Mesenchymal stem cell (in vitro differentiated cells and primary cell): ENCODE results near the gene GRAMD2A.

Source experiments
- DNase-seq: peaks from one replicate; pipeline ENCODE4 v3.0.0-alpha.2; 2013
- H2AFZ ChIP-seq: one replicate; pipeline ENCODE4 v1.6.1; 2013; ENCODE audit warnings: low read depth, mild to moderate bottlenecking, control low read depth, inconsistent platforms, low read length, moderate library complexity
- H2AK5ac ChIP-seq: 2 replicates; pipeline ENCODE4 v1.6.1; 2013; ENCODE audit warnings: low read length, moderate library complexity, mild to moderate bottlenecking, inconsistent platforms; ENCODE audit not compliant: severe bottlenecking
- H2BK120ac ChIP-seq: one replicate; pipeline ENCODE4 v1.6.1; 2013; ENCODE audit warnings: low read depth, mild to moderate bottlenecking, inconsistent platforms, low read length, moderate library complexity
- H2BK12ac ChIP-seq, 2 experiments: one replicate each; pipeline ENCODE4 v1.6.1; 2013; ENCODE audit warnings: inconsistent platforms in 2 of 2, low read length in 2 of 2, mild to moderate bottlenecking in 2 of 2, moderate library complexity in 2 of 2, control low read depth in 1 of 2
- H2BK15ac ChIP-seq: one replicate; pipeline ENCODE4 v1.6.1; 2013; ENCODE audit warnings: mild to moderate bottlenecking, low read depth, inconsistent platforms; ENCODE audit not compliant: poor library complexity, severe bottlenecking
- H2BK5ac ChIP-seq: 2 replicates; pipeline ENCODE4 v1.6.1; 2013; ENCODE audit warnings: low read depth, mild to moderate bottlenecking, low read length, control low read depth, inconsistent platforms; ENCODE audit not compliant: poor library complexity, severe bottlenecking
- H3K14ac ChIP-seq, 2 experiments: one replicate each; pipeline ENCODE4 v1.6.1; 2013; ENCODE audit warnings: inconsistent platforms in 2 of 2, low read length in 2 of 2, control low read depth in 1 of 2, mild to moderate bottlenecking in 1 of 2, moderate library complexity in 1 of 2
- H3K18ac ChIP-seq, 2 experiments: one replicate each; pipeline ENCODE4 v1.6.1; 2013; ENCODE audit warnings: inconsistent platforms in 2 of 2, low read length in 2 of 2, control low read depth in 1 of 2, low read depth in 1 of 2, mild to moderate bottlenecking in 1 of 2
- H3K23ac ChIP-seq, 2 experiments: one replicate each; pipeline ENCODE4 v1.6.1; 2013; ENCODE audit warnings: inconsistent platforms in 2 of 2, low read length in 2 of 2, mild to moderate bottlenecking in 2 of 2, moderate library complexity in 2 of 2, control low read depth in 1 of 2
- H3K27ac ChIP-seq: 2 replicates; pipeline ENCODE4 v1.5.1; 2013; ENCODE audit warnings: mild to moderate bottlenecking, moderate library complexity, low read length, control low read depth, inconsistent platforms; ENCODE audit not compliant: poor library complexity, severe bottlenecking
- H3K27me3 ChIP-seq, 2 experiments: 2 replicates each; pipeline versions ENCODE4 v1.6.1 to v1.7.0; 2013; ENCODE audit warnings: low read length in 2 of 2, mild to moderate bottlenecking in 2 of 2, moderate library complexity in 2 of 2, control low read depth in 1 of 2, inconsistent platforms in 1 of 2; ENCODE audit not compliant: control insufficient read depth in 1 of 2, insufficient read depth in 1 of 2
- H3K36me3 ChIP-seq, 2 experiments: 2 replicates each; pipeline versions ENCODE4 v1.6.1 to v1.7.0; 2013; ENCODE audit warnings: low read length in 2 of 2, control low read depth in 1 of 2, inconsistent platforms in 1 of 2, low read depth in 1 of 2, mild to moderate bottlenecking in 1 of 2; ENCODE audit not compliant: insufficient read depth in 2 of 2, control insufficient read depth in 1 of 2
- H3K4ac ChIP-seq, 2 experiments: one replicate each; pipeline ENCODE4 v1.6.1; 2013; ENCODE audit warnings: inconsistent platforms in 2 of 2, low read length in 2 of 2, mild to moderate bottlenecking in 2 of 2, moderate library complexity in 2 of 2, control low read depth in 1 of 2, low read depth in 1 of 2
- H3K4me1 ChIP-seq: 2 replicates; pipeline ENCODE4 v1.6.1; 2013; ENCODE audit warnings: low read depth, low read length, control low read depth; ENCODE audit not compliant: control insufficient read depth, insufficient read depth
- H3K4me2 ChIP-seq: 2 replicates; pipeline ENCODE4 v1.6.1; 2013; ENCODE audit warnings: low read length, mild to moderate bottlenecking, inconsistent platforms; ENCODE audit not compliant: poor library complexity, severe bottlenecking
- H3K4me3 ChIP-seq, 2 experiments: 2 replicates each; pipeline versions ENCODE4 v1.5.1 to v1.7.0; 2013; ENCODE audit warnings: low read length in 2 of 2, mild to moderate bottlenecking in 2 of 2, control low read depth in 1 of 2, low read depth in 1 of 2; ENCODE audit not compliant: insufficient read depth in 1 of 2
- H3K79me1 ChIP-seq: replicated peaks from 2 replicates; pipeline ENCODE4 v1.6.1; 2013; ENCODE audit warnings: mild to moderate bottlenecking, control low read depth, low read length, inconsistent platforms; ENCODE audit not compliant: poor library complexity, severe bottlenecking
- H3K9ac ChIP-seq: 2 replicates; pipeline ENCODE4 v1.7.0; 2013; ENCODE audit warnings: mild to moderate bottlenecking, low read length, moderate library complexity
- H3K9me3 ChIP-seq: 2 replicates; pipeline ENCODE4 v1.7.0; 2013; ENCODE audit warnings: mild to moderate bottlenecking, low read length; ENCODE audit not compliant: control insufficient read depth
- H4K8ac ChIP-seq: one replicate; pipeline ENCODE4 v1.6.1; 2013; ENCODE audit warnings: inconsistent platforms, mild to moderate bottlenecking, low read length, moderate library complexity
- H4K91ac ChIP-seq: one replicate; pipeline ENCODE4 v1.6.1; 2013; ENCODE audit warnings: mild to moderate bottlenecking, low read length, inconsistent platforms
- WGBS: methylation state at CpG from one replicate; pipeline ENCODE4 v1.1.7; 2013; ENCODE audit warnings: mixed read lengths; 5-methylcytosine and 5-hydroxymethylcytosine counted together

Gene GRAMD2A

DNA sequence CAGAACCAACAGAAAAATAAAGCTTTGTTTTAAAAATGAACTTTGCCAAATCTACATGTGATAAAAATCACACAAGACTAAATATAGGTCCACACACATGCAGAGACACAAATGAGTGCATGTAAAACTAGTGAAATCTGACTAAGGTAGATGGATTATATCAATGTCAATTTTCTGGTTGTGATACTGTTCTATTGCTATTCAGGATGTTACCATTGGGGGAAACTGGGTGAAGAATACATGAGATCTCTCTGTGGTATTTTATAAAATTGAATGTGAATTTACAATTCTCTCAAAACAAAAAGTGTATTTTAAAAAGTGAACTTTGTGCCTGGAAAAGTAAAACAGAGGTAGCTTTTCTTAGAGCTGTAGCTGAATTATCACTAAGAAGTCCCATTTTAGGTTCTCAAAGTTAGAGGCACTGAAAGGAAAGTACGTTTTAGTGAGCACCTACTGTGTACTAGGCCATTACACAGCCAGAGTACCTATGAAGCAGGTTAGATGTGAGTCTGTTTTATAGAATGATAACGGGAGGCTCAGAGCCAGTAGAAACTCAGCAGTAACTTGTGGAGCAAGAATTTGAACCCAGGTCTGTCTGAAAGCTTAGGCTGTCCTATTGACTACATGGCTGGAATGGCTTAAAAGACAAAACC, 8.2 kb downstream of the GRAMD2A start:
- no peak overlapping the region for H2BK5ac ChIP-seq
- WGBS: 96% methylated on average over 2 of the region's 2 CpGs
- H4K91ac ChIP-seq: no peak overlapping the region
- H3K4me2 ChIP-seq: no peak overlapping the region
- no peak overlapping the region for H3K4ac ChIP-seq
- H3K14ac ChIP-seq: no peak overlapping the region
- no peak overlapping the region for H2BK120ac ChIP-seq
- H2BK15ac ChIP-seq: no peak overlapping the region
- no peaks in the 10 kb centered on the region for H3K9me3 ChIP-seq
- no peak for DNase-seq
- no peak overlapping the region for H2BK12ac ChIP-seq
- no peaks in the 10 kb centered on the region for H3K36me3 ChIP-seq
- no peak overlapping the region for H2AK5ac ChIP-seq
- H3K9ac ChIP-seq: no peak overlapping the region
- H3K79me1 ChIP-seq: no peaks in the 10 kb centered on the region
- no peak overlapping the region for H2AFZ ChIP-seq
- no peak overlapping the region for H3K23ac ChIP-seq
- no peak overlapping the region for H3K4me3 ChIP-seq
- peaks cover 2% of the 10 kb centered on the region for H3K4me1 ChIP-seq
- no peak overlapping the region for H4K8ac ChIP-seq
- no peak overlapping the region for H3K27ac ChIP-seq
- no peak overlapping the region for H3K18ac ChIP-seq
- peaks cover 0 to 6% of the 10 kb centered on the region in 2 experiments for H3K27me3 ChIP-seq

DNA sequence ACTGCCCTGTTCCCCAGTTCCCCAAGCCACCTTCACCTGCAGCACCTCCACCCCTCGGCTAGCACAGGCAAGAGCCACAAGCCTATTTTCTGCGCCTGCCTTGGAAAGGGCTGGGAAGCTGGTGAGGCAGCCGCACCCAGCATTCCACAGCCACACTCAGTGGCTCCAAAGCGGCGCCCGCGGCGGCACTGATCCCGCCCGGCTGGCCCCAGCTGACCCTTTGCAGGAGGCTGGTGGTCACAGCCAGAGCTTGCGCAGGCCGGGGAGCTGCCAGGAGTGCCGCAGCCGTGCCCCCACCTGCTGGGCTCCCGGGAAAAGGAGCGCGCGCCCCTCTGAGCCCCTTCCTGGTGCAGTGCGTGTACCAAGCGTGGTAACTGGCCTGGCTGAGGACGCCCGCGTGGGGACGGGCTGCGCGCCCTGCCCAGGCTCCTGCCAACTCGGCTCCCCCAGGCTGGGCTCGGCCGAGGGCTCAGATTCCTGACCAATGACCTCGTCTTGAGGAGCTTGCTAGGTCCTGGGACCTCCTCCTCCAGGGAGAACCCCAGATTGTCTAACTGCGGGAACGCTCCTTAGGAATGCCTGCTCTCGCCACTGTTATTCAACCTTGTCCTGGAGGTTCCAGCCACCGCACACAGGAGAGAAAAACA, 13.3 kb downstream of the GRAMD2A start:
- Histone ChIP-seq H3K27ac (no peak overlapping the region), H3K4me3 (peak overlapping the region; percentile 44 to 62), H3K4me2 (peak overlapping the region; percentile 88), H3K23ac (peak overlapping the region in 1 of 2 experiments; percentile 35), H4K8ac (no peak overlapping the region), H3K14ac (peak overlapping the region in 1 of 2 experiments; percentile 53), H2AFZ (peak overlapping the region; percentile 81), H3K9me3 (no peaks in the 10 kb centered on the region), H2BK120ac (no peak overlapping the region), H3K4me1 (peaks cover 10% of the 10 kb centered on the region), H3K9ac (peak overlapping the region; percentile 32), H2BK12ac (no peak overlapping the region), H2BK5ac (no peak overlapping the region), H3K4ac (no peak overlapping the region), H3K27me3 (peaks cover 0 to 36% of the 10 kb centered on the region in 2 experiments), H3K79me1 (no peaks in the 10 kb centered on the region), H4K91ac (no peak overlapping the region), H3K36me3 (no peaks in the 10 kb centered on the region), H3K18ac (peak overlapping the region in 1 of 2 experiments; percentile 48), H2BK15ac (no peak overlapping the region), H2AK5ac (no peak overlapping the region)
- 3% methylated on average over 32 of the region's 34 CpGs for WGBS
- DNase-seq: peak; percentile 42

DNA sequence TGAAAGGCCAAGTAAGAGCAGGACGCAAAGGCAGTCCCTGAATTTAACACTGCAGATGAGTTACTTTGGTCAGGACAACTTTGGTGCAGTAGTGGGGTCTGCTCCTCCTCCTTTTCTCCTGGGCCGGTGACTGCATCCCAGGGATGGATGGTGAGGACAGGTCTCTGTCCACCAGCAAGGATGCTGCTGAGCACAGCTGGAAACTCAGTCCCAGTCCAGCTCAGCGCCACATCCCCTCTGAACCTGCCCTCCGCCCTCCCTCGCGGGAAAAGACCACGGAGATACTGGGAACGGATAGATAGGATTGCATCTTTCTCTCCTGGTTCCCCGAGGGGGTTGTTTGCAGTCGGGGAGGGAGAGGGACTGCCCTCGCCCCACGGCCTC, 13.8 kb downstream of the GRAMD2A start:
- 45% methylated on average over 4 of the region's 12 CpGs for WGBS
- peak overlapping the region; percentile 43 for H2AK5ac ChIP-seq
- no peak overlapping the region for H4K8ac ChIP-seq
- H2BK12ac ChIP-seq: no peak overlapping the region
- no peak for DNase-seq
- peaks cover 0 to 36% of the 10 kb centered on the region in 2 experiments for H3K27me3 ChIP-seq
- peak overlapping the region in 1 of 2 experiments; percentile 53 for H3K14ac ChIP-seq
- peak overlapping the region; percentile 88 for H3K4me2 ChIP-seq
- no peak overlapping the region for H4K91ac ChIP-seq
- no peak overlapping the region for H3K4ac ChIP-seq
- no peak overlapping the region for H3K23ac ChIP-seq
- H3K79me1 ChIP-seq: no peaks in the 10 kb centered on the region
- no peaks in the 10 kb centered on the region for H3K9me3 ChIP-seq
- peak overlapping the region in 1 of 2 experiments; percentile 48 for H3K18ac ChIP-seq
- peak overlapping the region; percentile 32 for H3K9ac ChIP-seq
- H3K36me3 ChIP-seq: no peaks in the 10 kb centered on the region
- peaks cover 10% of the 10 kb centered on the region for H3K4me1 ChIP-seq
- peak overlapping the region; percentile 81 for H2AFZ ChIP-seq
- H2BK120ac ChIP-seq: no peak overlapping the region
- no peak overlapping the region for H2BK15ac ChIP-seq
- H2BK5ac ChIP-seq: no peak overlapping the region
- H3K4me3 ChIP-seq: peak overlapping the region; percentile 44 to 62
- no peak overlapping the region for H3K27ac ChIP-seq

DNA sequence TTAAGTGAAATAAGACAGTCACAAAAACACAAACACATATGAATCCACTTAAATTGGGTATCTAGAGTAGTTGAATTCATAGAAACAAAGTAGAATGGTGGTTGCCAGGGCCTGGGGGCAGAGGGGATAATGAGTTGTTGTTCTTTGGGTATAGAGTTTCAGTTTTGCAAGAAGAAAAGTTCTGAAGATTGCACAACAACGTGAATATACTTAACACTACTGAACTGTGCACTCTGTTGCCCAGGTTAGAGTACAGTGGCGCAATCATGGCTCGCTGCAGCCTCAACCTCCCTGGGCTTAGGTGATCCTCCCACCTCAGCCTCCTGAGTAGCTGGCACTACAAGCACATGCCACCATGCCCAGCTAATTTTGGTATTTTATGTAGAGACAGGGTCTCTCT, 14.9 kb downstream of the GRAMD2A start:
- Histone ChIP-seq H2BK120ac (no peak overlapping the region), H3K4me3 (no peak overlapping the region), H3K14ac (no peak overlapping the region), H3K4ac (no peak overlapping the region), H4K8ac (no peak overlapping the region), H4K91ac (no peak overlapping the region), H3K18ac (no peak overlapping the region), H2BK5ac (no peak overlapping the region), H3K79me1 (no peaks in the 10 kb centered on the region), H3K4me1 (peaks cover 10% of the 10 kb centered on the region), H3K27ac (no peak overlapping the region), H2BK12ac (no peak overlapping the region), H3K36me3 (no peaks in the 10 kb centered on the region), H3K27me3 (peaks cover 0 to 40% of the 10 kb centered on the region in 2 experiments), H2AK5ac (no peak overlapping the region), H3K9me3 (no peaks in the 10 kb centered on the region), H3K23ac (no peak overlapping the region), H3K4me2 (no peak overlapping the region), H3K9ac (no peak overlapping the region), H2BK15ac (no peak overlapping the region), H2AFZ (no peak overlapping the region)
- no peak for DNase-seq
- WGBS: 100% methylated on average over 3 of the region's 3 CpGs
